Smooth muscle cell (in vitro differentiated cells): ENCODE data around the gene KCNJ12. TPM values are rescaled to one million over a fixed set of nuclear protein-coding genes. Genes with fewer than 3 reads are reported as not detected.

ENCODE experiments used
- DNase-seq: peaks from one replicate; lab custom pipeline; 2025; ENCODE audit not compliant: unreplicated experiment; lab: John Stamatoyannopoulos, UW
- H2AFZ ChIP-seq: fragments of 200-600 bp; sonication (generic); 2 replicates; pipeline ENCODE4 v1.6.0; 2016; ENCODE audit warnings: antibody characterized with exemption, low read depth, mild to moderate bottlenecking
- H3F3A ChIP-seq: fragments of 200-600 bp; sonication (generic); 2 replicates; pipeline ENCODE4 v1.6.0; 2017; ENCODE audit warnings: antibody characterized with exemption, low read depth
- H3K27ac ChIP-seq: fragments of 200-600 bp; sonication (generic); 2 replicates; pipeline ENCODE4 v1.5.1; 2016; ENCODE audit warnings: low read depth, mild to moderate bottlenecking
- H3K27me3 ChIP-seq: fragments of 200-600 bp; sonication (generic); 2 replicates; pipeline ENCODE4 v1.6.1; 2016; ENCODE audit warnings: low read depth, mild to moderate bottlenecking
- H3K36me3 ChIP-seq: fragments of 200-600 bp; sonication (generic); 2 replicates; pipeline ENCODE4 v1.5.1; 2016; ENCODE audit warnings: low read depth
- H3K4me1 ChIP-seq: fragments of 200-600 bp; sonication (generic); 2 replicates; pipeline ENCODE4 v1.5.1; 2016; ENCODE audit warnings: low read depth
- H3K4me2 ChIP-seq: fragments of 200-600 bp; sonication (generic); 2 replicates; pipeline ENCODE4 v1.6.0; 2016; ENCODE audit warnings: mild to moderate bottlenecking
- H3K4me3 ChIP-seq: fragments of 200-600 bp; sonication (generic); 2 replicates; pipeline ENCODE4 v1.5.1; 2016; ENCODE audit warnings: mild to moderate bottlenecking
- H3K79me2 ChIP-seq: fragments of 200-600 bp; sonication (generic); 2 replicates; pipeline ENCODE4 v1.6.0; 2016; ENCODE audit warnings: low read depth, mild to moderate bottlenecking
- H3K9ac ChIP-seq: fragments of 200-600 bp; sonication (generic); 2 replicates; pipeline ENCODE4 v1.6.0; 2016; ENCODE audit warnings: low read depth
- H3K9me3 ChIP-seq: fragments of 200-600 bp; sonication (generic); replicated peaks from 2 replicates; pipeline ENCODE4 v1.5.1; 2016; ENCODE audit warnings: low read depth
- H4K20me1 ChIP-seq: fragments of 200-600 bp; sonication (generic); 2 replicates; pipeline ENCODE4 v1.6.0; 2016; ENCODE audit warnings: low read depth
- CTCF ChIP-seq: fragments of 200-600 bp; sonication (generic); IDR thresholded peaks from 2 replicates; pipeline ENCODE4 v1.5.1; 2017; ENCODE audit warnings: borderline replicate concordance, mild to moderate bottlenecking, antibody characterized with exemption; ENCODE audit not compliant: insufficient read depth, poor library complexity, severe bottlenecking
- WGBS: methylation state at CpG from one replicate; pipeline ENCODE4 v1.1.7; 2016; ENCODE audit warnings: low lambda C conversion rate; 5-methylcytosine and 5-hydroxymethylcytosine counted together
- polyA plus RNA-seq: library from polyadenylated mRNA; unstranded; fragments of >200 nt; fragmentation: Nextera tagmentation; extraction: Ambion mirVana; gene quantifications from 2 replicates; pipeline ENCODE4 v1.2.1, GENCODE V29; 2016
- total RNA-seq: library from RNA; depleted of rRNA; stranded (reverse); fragments of >200 nt; gene quantifications from 2 replicates; pipeline ENCODE4 v1.2.3, GENCODE V29; 2014

The KCNJ12 gene
- total and polyA plus RNA-seq, 2 experiments from 2014 or later = 0.04 to 0.18 TPM

- Histone ChIP-seq H3F3A (no peaks in the 10 kb centered on the region), H3K36me3 (no peaks in the 10 kb centered on the region), H3K4me2 (no peak overlapping the region), H3K4me3 (no peak overlapping the region), H3K27me3 (peaks cover 40% of the 10 kb centered on the region), H3K4me1 (peaks cover 25% of the 10 kb centered on the region), H3K9me3 (no peaks in the 10 kb centered on the region), H3K27ac (no peak overlapping the region), H4K20me1 (no peaks in the 10 kb centered on the region), H3K9ac (no peak overlapping the region), H2AFZ (no peak overlapping the region), H3K79me2 (no peaks in the 10 kb centered on the region)
- no peak for DNase-seq
- 87% methylated on average over 13 of the region's 17 CpGs for WGBS
- no peak for TF ChIP-seq CTCF
These were observed 2.3 kb upstream of the KCNJ12 start for GRCh38 chr17:21373696-21374440.

GRCh38 chr17:21374441-21375161 lies 1.6 kb upstream of the KCNJ12 start:
- TF ChIP-seq CTCF = no peak
- H3K9ac ChIP-seq = no peak overlapping the region
- no peaks in the 10 kb centered on the region for H3K36me3 ChIP-seq
- DNase-seq = no peak
- no peak overlapping the region for H3K4me3 ChIP-seq
- H3F3A ChIP-seq = no peaks in the 10 kb centered on the region
- H4K20me1 ChIP-seq = no peaks in the 10 kb centered on the region
- no peaks in the 10 kb centered on the region for H3K79me2 ChIP-seq
- no peak overlapping the region for H2AFZ ChIP-seq
- peaks cover 25% of the 10 kb centered on the region for H3K4me1 ChIP-seq
- WGBS = 88% methylated on average over 8 of the region's 8 CpGs
- H3K4me2 ChIP-seq = no peak overlapping the region
- H3K27ac ChIP-seq = no peak overlapping the region
- peaks cover 43% of the 10 kb centered on the region for H3K27me3 ChIP-seq
- no peaks in the 10 kb centered on the region for H3K9me3 ChIP-seq

GRCh38 chr17:21375162-21375560 lies 996 bp upstream of the KCNJ12 start:
- WGBS = 80% methylated on average over 7 of the region's 7 CpGs

More at GRCh38 chr17:21375162-21375560, 996 bp upstream of the KCNJ12 start:
- Histone ChIP-seq H3K36me3 (no peaks in the 10 kb centered on the region), H3F3A (no peaks in the 10 kb centered on the region), H3K4me2 (no peak overlapping the region), H3K9me3 (no peaks in the 10 kb centered on the region), H4K20me1 (no peaks in the 10 kb centered on the region), H3K4me1 (peaks cover 22% of the 10 kb centered on the region), H3K27ac (no peak overlapping the region), H3K4me3 (no peak overlapping the region), H2AFZ (no peak overlapping the region), H3K79me2 (no peaks in the 10 kb centered on the region), H3K27me3 (peaks cover 43% of the 10 kb centered on the region), H3K9ac (no peak overlapping the region)
- no peak for DNase-seq
- no peak for TF ChIP-seq CTCF
